ENCODE data around the gene A3GALT2.

The A3GALT2 gene

DNA sequence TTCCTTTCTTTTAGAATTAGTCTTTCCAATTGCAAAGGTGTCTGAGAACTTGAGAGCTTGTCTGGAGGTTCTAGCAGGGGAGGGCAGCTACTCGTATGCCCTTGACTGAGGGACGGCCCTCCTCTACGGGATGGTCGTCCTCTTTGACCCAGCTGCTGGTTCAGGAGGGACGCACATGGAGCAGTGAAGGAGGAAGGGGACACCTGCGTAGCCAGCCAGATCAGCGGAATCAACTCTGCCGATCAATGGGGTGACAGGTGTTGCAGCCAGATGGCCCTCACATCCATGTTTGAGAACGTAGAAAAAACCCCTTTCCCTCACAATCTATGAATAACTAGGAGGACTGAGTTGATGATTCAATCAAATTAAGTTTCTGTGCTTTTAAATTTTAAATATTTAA is 15.7 kb upstream of the A3GALT2 start:
- TF ChIP-seq, protein P1, sequence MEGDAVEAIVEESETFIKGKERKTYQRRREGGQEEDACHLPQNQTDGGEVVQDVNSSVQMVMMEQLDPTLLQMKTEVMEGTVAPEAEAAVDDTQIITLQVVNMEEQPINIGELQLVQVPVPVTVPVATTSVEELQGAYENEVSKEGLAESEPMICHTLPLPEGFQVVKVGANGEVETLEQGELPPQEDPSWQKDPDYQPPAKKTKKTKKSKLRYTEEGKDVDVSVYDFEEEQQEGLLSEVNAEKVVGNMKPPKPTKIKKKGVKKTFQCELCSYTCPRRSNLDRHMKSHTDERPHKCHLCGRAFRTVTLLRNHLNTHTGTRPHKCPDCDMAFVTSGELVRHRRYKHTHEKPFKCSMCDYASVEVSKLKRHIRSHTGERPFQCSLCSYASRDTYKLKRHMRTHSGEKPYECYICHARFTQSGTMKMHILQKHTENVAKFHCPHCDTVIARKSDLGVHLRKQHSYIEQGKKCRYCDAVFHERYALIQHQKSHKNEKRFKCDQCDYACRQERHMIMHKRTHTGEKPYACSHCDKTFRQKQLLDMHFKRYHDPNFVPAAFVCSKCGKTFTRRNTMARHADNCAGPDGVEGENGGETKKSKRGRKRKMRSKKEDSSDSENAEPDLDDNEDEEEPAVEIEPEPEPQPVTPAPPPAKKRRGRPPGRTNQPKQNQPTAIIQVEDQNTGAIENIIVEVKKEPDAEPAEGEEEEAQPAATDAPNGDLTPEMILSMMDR (IDR thresholded peaks at IDR 0.05; ENCODE audit: low read depth, low read length, missing control alignments) = no peak
- no peak overlapping the region for H3K4me3 ChIP-seq (ENCODE audit: low read depth, low read length)
- in situ Hi-C loops (cut with HindIII; ENCODE audit: low sequenced_read_pairs) = no loop called here
- no peak for DNase-seq (ENCODE audit: low read depth)

DNA sequence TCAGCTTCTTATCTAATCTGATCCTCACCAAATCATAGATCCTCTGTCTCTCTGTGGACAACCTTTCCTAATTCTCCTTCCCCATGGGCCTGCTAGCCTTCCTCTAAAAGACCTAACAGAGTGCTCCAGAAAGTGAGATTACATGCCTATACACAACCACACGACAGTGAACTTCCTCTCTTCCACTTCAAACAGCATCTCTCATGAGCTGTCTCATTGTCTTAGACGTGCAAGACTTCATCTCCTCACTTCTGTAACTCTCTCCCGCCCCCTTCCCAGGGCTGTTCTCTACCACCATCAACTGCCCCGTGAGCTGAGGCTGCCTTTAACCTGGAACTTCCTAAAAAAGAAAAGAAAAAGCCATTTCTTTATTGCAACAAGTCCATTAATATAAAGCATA is 14.1 kb upstream of the A3GALT2 start:
- TF ChIP-seq, protein P1 (IDR thresholded peaks at IDR 0.05; ENCODE audit: low read depth, low read length, missing control alignments) = no peak
- in situ Hi-C loops (cut with HindIII; ENCODE audit: low sequenced_read_pairs) = no loop called here
- DNase-seq (ENCODE audit: low read depth) = no peak
- no peak overlapping the region for H3K4me3 ChIP-seq (ENCODE audit: low read depth, low read length)

GRCh38 chr1:33334081-33334552 is 13.2 kb upstream of the A3GALT2 start:
- no peak for DNase-seq (ENCODE audit: low read depth)
- TF ChIP-seq, protein P1 (IDR thresholded peaks at IDR 0.05; ENCODE audit: low read depth, low read length, missing control alignments) = no peak
- H3K4me3 ChIP-seq (ENCODE audit: low read depth, low read length) = no peak overlapping the region
- in situ Hi-C loops (cut with HindIII; ENCODE audit: low sequenced_read_pairs) = no loop called here

- TF ChIP-seq, protein P1 (IDR thresholded peaks at IDR 0.05; ENCODE audit: low read depth, low read length, missing control alignments) = no peak
- no peak for DNase-seq (ENCODE audit: low read depth)
- H3K4me3 ChIP-seq (ENCODE audit: low read depth, low read length) = no peak overlapping the region
- in situ Hi-C loops (cut with HindIII; ENCODE audit: low sequenced_read_pairs) = no loop called here
These were observed 12.0 kb upstream of the A3GALT2 start for GRCh38 chr1:33332881-33333280.

GRCh38 chr1:33332357-33332789 is 11.5 kb upstream of the A3GALT2 start:
- peak; percentile 62 for DNase-seq (ENCODE audit: low read depth)
- in situ Hi-C loops (cut with HindIII; ENCODE audit: low sequenced_read_pairs) = no loop called here
- H3K4me3 ChIP-seq (ENCODE audit: low read depth, low read length) = no peak overlapping the region
- TF ChIP-seq, protein P1 (IDR thresholded peaks at IDR 0.05; ENCODE audit: low read depth, low read length, missing control alignments) = no peak

GRCh38 chr1:33331444-33332356 is 10.8 kb upstream of the A3GALT2 start:
- H3K4me3 ChIP-seq (ENCODE audit: low read depth, low read length) = no peak overlapping the region
- TF ChIP-seq, protein P1 (IDR thresholded peaks at IDR 0.05; ENCODE audit: low read depth, low read length, missing control alignments) = no peak
- no peak for DNase-seq (ENCODE audit: low read depth)
- in situ Hi-C loops (cut with HindIII; ENCODE audit: low sequenced_read_pairs) = no loop called here

All from astrocyte of the cerebellum (primary cell).